Heart right ventricle (tissue), 16 donors: ENCODE results near the gene PHACTR4. TPM values are rescaled to one million over a fixed set of nuclear protein-coding genes. Genes with fewer than 3 reads are reported as not detected.

Experiments
- ATAC-seq, 8 donors: fragments of 200-7000 bp; cut with Tn5 transposase; one replicate each; pipeline ENCODE4 v1.9.1; 2020; ENCODE audit warnings: mild to moderate bottlenecking in 8 of 8, moderate library complexity in 8 of 8, moderate number of reproducible peaks in 1 of 8
- DNase-seq, 2 donors: peaks; one replicate each; pipeline ENCODE4 v3.0.0-alpha.2; 2020
- H3K27ac ChIP-seq, 10 donors: fragments of 200-600 bp; sonication (generic) in 2 of 10; one replicate each; pipeline versions ENCODE4 v1.5.0 to v1.8.0; 2020 to 2022; ENCODE audit warnings: mild to moderate bottlenecking in 3 of 10
- H3K27me3 ChIP-seq, 7 donors: fragments of 200-600 bp; one replicate each; pipeline ENCODE4 v1.8.0; 2021 to 2022; ENCODE audit warnings: mild to moderate bottlenecking in 2 of 7
- H3K36me3 ChIP-seq, 9 donors: fragments of 200-600 bp; sonication (generic) in 1 of 9; one replicate each; pipeline versions ENCODE4 v1.5.0 to v1.8.0; 2020 to 2022; ENCODE audit warnings: mild to moderate bottlenecking in 2 of 9
- H3K4me1 ChIP-seq, 9 donors: fragments of 200-600 bp; sonication (generic) in 1 of 9; one replicate each; pipeline versions ENCODE4 v1.5.0 to v1.8.0; 2020 to 2022; ENCODE audit warnings: mild to moderate bottlenecking in 4 of 9
- H3K4me3 ChIP-seq, 10 donors: fragments of 200-600 bp; sonication (generic) in 2 of 10; one replicate each; pipeline versions ENCODE4 v1.5.0 to v1.8.0; 2020 to 2022; ENCODE audit warnings: mild to moderate bottlenecking in 7 of 10, moderate library complexity in 2 of 10
- H3K9me3 ChIP-seq, 11 donors: fragments of 200-600 bp in 10 of 11; sonication (generic) in 2 of 11; one replicate each; pipeline versions ENCODE4 v1.5.0 to v1.8.0; 2013 to 2022; ENCODE audit warnings: mild to moderate bottlenecking in 2 of 11, control low read depth in 1 of 11, moderate library complexity in 1 of 11
- WGBS, 2 donors: extraction: QIAGEN DNeasy Blood & Tissue Kit; methylation state at CpG; one replicate each; pipeline ENCODE4 v1.1.7; 2013; ENCODE audit warnings: inconsistent platforms in 1 of 2; 5-methylcytosine and 5-hydroxymethylcytosine counted together
- intact Hi-C, 10 donors: fragments of 100-400 bp; cut with DNase I; formaldehyde crosslinking; loops; one replicate each; pipeline versions ENCODE4 v1.11.1 to v1.14.2; 2022
- polyA plus RNA-seq, 2 donors: library from polyadenylated mRNA; stranded (reverse); fragments of 200-250 nt; gene quantifications; one replicate each; pipeline ENCODE4 v1.2.3, GENCODE V29; 2013
- total RNA-seq, 10 donors: library from RNA; stranded (reverse); fragmentation: NEBNext Ultra II Directional in 3 of 10; extraction: Animal tissue kit (Norgen Biotek cat#: 25700) in 3 of 10; gene quantifications; one replicate each; pipeline versions ENCODE4 v1.2.1 to v1.2.4, GENCODE V29; 2021 to 2023
- TF ChIP-seq, protein P1 (sequence below), 9 donors: fragments of 200-600 bp; sonication (generic) in 2 of 9; IDR thresholded peaks; one replicate each; pipeline versions ENCODE4 v1.5.0 to v1.8.0; 2021 to 2022; ENCODE audit warnings: antibody characterized with exemption in 9 of 9, mild to moderate bottlenecking in 5 of 9, moderate library complexity in 1 of 9
- donor health status: Arrhythmogenic right ventricular cardiomyopathy.
- donor health status: ischemic (EF 13 %, LVEDD 7.1; RV severe dilation, severe dysfunction).
- donor health status: healthy with polysubstance abuse.
- donor health status: DM: no; HTN: yes; CAD: no.
- donor health status: DM: no; HTN: no; CAD: no.
- donor health status: ischemic (EF 25% LVEDD 6.9; RV normal size, moderate dysfunction).
- donor health status: ischemic (EF 25% LVEDD 5.7; RV mildly dilated, moderate dysfunction).
- donor health status: healthy.
- donor health status: DM: yes; HTN: yes; CAD: no.
- donor health status: Ischemic cardiomyopathy.
- donor health status: ischemic (EF 35%, LVEDD 5.7; RV mildly dilated, moderate dysfunction).
- donor health status: nonischemic (EF 11% LVEDD 7.7; RV severe dilation, severe dysfunction).
- donor health status: DM: yes; HTN: yes; CAD: no.
- donor health status: PGD.
- donor health status: ischemic (EF 29% LVEDD 5.4; RV normal size, mild dysfunction).
- donor health status: nonischemic (EF 23%, LVEDD 6.1; RV moderate dilation, normal function).

PHACTR4 gene
- total and polyA plus RNA-seq, 12 donors, result 14.0 to 36.1 (median 18.5) TPM

DNA sequence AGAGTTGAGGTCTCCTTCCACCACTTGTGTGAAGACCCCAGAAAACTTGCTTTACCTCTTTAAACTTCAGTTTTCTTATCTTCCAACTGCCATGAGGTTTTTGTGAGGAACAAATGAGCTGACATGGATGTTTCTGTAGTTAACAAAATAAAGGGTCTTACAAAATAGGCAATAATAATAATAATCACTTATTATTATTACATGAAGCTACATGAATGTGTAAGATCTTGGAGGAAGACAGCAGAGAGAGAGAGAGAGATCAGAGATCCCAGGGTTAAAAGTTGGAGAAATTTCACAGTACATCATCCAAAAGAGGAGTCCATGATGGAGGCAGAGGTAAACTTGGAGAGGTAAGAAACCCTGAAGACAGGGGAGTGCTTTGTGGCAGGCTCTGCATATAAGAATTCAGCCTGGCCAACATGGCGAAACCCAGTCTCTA lies 147.0 kb downstream of the PHACTR4 start:
- Histone ChIP-seq H3K27me3 (no peaks in the 10 kb centered on the region), H3K4me1 (peaks cover 2 to 36% (median 15%) of the 10 kb centered on the region in 9 donors), H3K4me3 (no peak overlapping the region), H3K9me3 (no peaks in the 10 kb centered on the region), H3K36me3 (peaks cover 0 to 44% (median 22%) of the 10 kb centered on the region in 9 donors), H3K27ac (no peak overlapping the region)
- intact Hi-C loops, result loop anchor here in 9 of 10 donors (5.0 to 10.0 kb wide), 5 partner anchors 36 to 361 kb away; partner anchors contain the start of genes TRNAU1AP (in 2 of the 9) and RAB42 (in 1 of the 9)
- WGBS, 2 donors, result 97 to 100% methylated on average over 1 of the region's 1 CpG
- no peak for DNase-seq
- ATAC-seq, result no peak
- TF ChIP-seq, protein P1, sequence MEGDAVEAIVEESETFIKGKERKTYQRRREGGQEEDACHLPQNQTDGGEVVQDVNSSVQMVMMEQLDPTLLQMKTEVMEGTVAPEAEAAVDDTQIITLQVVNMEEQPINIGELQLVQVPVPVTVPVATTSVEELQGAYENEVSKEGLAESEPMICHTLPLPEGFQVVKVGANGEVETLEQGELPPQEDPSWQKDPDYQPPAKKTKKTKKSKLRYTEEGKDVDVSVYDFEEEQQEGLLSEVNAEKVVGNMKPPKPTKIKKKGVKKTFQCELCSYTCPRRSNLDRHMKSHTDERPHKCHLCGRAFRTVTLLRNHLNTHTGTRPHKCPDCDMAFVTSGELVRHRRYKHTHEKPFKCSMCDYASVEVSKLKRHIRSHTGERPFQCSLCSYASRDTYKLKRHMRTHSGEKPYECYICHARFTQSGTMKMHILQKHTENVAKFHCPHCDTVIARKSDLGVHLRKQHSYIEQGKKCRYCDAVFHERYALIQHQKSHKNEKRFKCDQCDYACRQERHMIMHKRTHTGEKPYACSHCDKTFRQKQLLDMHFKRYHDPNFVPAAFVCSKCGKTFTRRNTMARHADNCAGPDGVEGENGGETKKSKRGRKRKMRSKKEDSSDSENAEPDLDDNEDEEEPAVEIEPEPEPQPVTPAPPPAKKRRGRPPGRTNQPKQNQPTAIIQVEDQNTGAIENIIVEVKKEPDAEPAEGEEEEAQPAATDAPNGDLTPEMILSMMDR (IDR thresholded peaks at IDR 0.05), result no peak

DNA sequence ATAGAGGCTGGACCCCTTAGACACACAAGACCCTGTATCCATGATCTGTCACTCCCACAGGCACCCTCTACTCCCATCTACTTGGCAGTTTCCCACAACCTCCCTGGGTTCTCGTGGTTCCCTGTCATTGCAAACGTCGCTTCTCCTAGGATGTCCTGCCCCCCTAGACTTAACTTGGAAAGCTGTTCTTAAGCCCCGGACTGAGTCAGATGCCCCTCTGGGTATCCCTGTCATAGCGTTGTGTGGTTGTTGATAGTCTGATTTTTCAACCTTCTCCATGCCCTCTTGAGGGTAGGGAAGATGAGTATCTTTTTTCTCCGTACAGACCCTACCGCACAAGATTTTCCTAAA lies 148.1 kb downstream of the PHACTR4 start:
- Histone ChIP-seq H3K36me3 (peaks cover 0 to 33% (median 14%) of the 10 kb centered on the region in 9 donors), H3K4me3 (peak overlapping the region in 9 of 10 donors; percentile 53 to 84 (median 67)), H3K9me3 (no peaks in the 10 kb centered on the region), H3K4me1 (peaks cover 2 to 25% (median 13%) of the 10 kb centered on the region in 9 donors), H3K27me3 (no peaks in the 10 kb centered on the region), H3K27ac (peak overlapping the region in 7 of 10 donors; percentile 65 to 92 (median 82))
- WGBS, 2 donors, result 13 to 19% methylated on average over 7 of the region's 7 CpGs
- TF ChIP-seq, protein P1 (IDR thresholded peaks at IDR 0.05), result no peak
- DNase-seq (no peak), ATAC-seq (peak in 6 of 8 donors; percentile 3 to 29 (median 20))
- intact Hi-C loops, result loop anchor here in 9 of 10 donors (1.0 to 10.0 kb wide), 6 partner anchors 35 to 360 kb away; partner anchors contain the start of genes TRNAU1AP (in 2 of the 9) and RAB42 (in 1 of the 9)

DNA sequence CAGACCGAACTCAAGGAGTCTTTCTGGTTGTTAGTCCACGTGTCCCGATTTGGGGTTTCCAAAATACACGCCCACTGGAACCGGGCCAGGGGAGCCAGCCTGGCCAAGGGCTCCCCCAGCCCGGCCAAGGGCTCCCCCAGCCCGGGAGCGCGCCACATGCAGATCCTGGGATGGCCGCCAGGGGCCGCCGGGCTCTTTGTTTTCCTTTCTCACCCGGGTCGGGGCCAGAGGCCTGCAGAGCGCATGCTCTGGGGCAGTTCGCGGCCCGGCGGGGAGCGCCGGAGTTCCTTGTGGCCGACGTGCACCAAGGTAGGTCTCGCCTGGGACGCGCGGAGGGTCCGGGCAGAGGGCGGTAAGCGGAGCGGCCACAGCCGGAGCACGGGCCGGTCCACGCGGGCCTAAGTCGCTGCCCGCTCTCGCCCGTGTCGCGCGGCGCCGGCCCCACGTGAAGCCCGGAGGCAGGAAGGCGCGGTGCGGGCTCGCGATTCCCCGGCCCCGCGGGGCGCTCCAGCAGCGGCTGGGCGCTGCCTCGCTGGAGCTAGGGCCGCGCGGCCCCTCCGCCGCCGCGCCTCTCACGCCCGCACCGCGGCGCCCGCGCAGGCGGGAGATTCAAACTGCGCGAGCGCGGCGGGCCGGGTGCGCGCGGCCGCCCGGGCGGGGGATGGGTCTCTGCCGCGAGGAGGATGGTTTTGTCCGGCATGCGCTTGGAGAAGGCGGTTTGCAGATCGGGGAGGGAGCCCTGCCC lies 148.6 kb downstream of the PHACTR4 start:
- TF ChIP-seq, protein P1 (IDR thresholded peaks at IDR 0.05), result peak; percentile 91 to 100 (median 99)
- DNase-seq (peak; percentile 88 to 92), ATAC-seq (peak; percentile 91 to 96 (median 95))
- H3K4me3 ChIP-seq, result peak overlapping the region; percentile 19 to 84 (median 67)
- peak overlapping the region in 9 of 10 donors; percentile 56 to 92 (median 80) for H3K27ac ChIP-seq
- peaks cover 2 to 21% (median 13%) of the 10 kb centered on the region in 9 donors for H3K4me1 ChIP-seq
- peaks cover 0 to 27% (median 9%) of the 10 kb centered on the region in 9 donors for H3K36me3 ChIP-seq
- intact Hi-C loops, result loop anchor here (1.0 to 10.0 kb wide), 11 partner anchors 34 to 359 kb away; partner anchors contain the start of genes TRNAU1AP (in 2 of the 10) and RAB42 (in 1 of the 10)
- 1% methylated on average over 78 to 92 of the region's 92 CpGs for WGBS, 2 donors
- no peaks in the 10 kb centered on the region for H3K9me3 ChIP-seq
- H3K27me3 ChIP-seq, result no peaks in the 10 kb centered on the region

DNA sequence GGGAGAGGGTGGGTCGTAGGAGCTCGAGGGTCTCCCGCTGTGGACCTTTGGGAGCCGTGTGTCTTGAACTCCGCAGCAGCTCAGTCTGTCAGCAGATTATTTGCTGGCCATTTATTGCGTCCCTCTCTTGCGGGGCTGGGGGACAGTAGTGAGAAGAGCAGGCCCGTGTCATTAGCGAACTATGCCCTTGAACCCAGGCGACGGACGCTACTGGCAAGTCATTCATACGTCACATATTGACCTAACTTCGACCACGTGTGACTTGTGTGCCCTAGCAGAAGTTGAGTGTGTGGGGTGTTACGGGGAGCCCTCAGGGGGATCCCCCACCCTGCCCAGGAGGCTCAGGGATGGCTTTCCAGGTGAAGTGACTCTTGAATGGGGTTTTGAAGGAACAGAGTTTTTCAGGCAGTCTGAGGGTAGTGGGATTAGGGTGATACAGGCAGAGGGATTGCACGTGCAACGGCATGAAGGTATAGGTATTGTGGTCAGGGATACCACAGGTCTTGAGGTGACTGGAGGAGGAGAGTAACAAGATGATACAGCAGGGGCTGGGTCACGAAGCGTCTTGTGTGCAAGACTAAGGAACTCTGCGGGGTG lies 149.3 kb downstream of the PHACTR4 start:
- DNase-seq (no peak), ATAC-seq (no peak)
- intact Hi-C loops, result loop anchor here (1.0 to 10.0 kb wide), 11 partner anchors 33 to 358 kb away; partner anchors contain the start of genes TRNAU1AP (in 2 of the 10) and RAB42 (in 1 of the 10)
- Histone ChIP-seq H3K9me3 (no peaks in the 10 kb centered on the region), H3K27me3 (no peaks in the 10 kb centered on the region), H3K36me3 (peaks cover 0 to 21% (median 2%) of the 10 kb centered on the region in 9 donors), H3K4me1 (peaks cover 2 to 17% (median 13%) of the 10 kb centered on the region in 9 donors), H3K27ac (peak overlapping the region in 6 of 10 donors; percentile 56 to 92 (median 83)), H3K4me3 (peak overlapping the region; percentile 19 to 84 (median 67))
- 9 to 11% methylated on average over 21 of the region's 21 CpGs for WGBS, 2 donors
- TF ChIP-seq, protein P1 (IDR thresholded peaks at IDR 0.05), result no peak
